ENCODE results near the gene FAN1. TPM values are rescaled to one million over a fixed set of nuclear protein-coding genes. Genes with fewer than 3 reads are reported as not detected.
"Not testable (repeated sequence)": the region's sequence is repeated elsewhere in the genome, so short reads cannot be mapped to it uniquely, and the experiment has no call there.

Gene FAN1
- total RNA-seq (2014; rRNA removed; shearing (Covaris generic)): 21.5 TPM in 2 replicates

- peak within 1 kb of the TSS; percentile 28; the same call in 1 of the 2 replicates for H3K27ac ChIP-seq
- peak; percentile 92 to 94 for DNase-seq
Measured at GRCh38 chr15:30903497-30904187, at the start of gene FAN1. Gene FAN1 (plus strand): TSS chr15:30903915. CDS start chr15:30904664, 749 bp downstream.

GRCh38 chr15:30859091-30859874, 44.4 kb upstream of the FAN1 start:
- Histone ChIP-seq H3K4me3 (no peak overlapping the region), H3K27ac (no peak overlapping the region), H3K27me3 (no peaks in the 10 kb centered on the region), H3K9me3 (replicated peaks) (no peaks in the 10 kb centered on the region), H3K36me3 (no peaks in the 10 kb centered on the region), H3K4me1 (no peaks in the 10 kb centered on the region)
- peak; percentile 13 to 43 for DNase-seq

More at GRCh38 chr15:30903497-30904187, at the start of gene FAN1:
- Histone ChIP-seq H3K36me3 (peaks cover 2% of the 10 kb centered on the region; the same call in 1 of the 2 replicates), H3K9me3 (replicated peaks) (no peaks in the 10 kb centered on the region), H3K4me3 (peak within 1 kb of the TSS; percentile 79), H3K27me3 (no peaks in the 10 kb centered on the region), H3K4me1 (no peaks in the 10 kb centered on the region)

GRCh38 chr15:30865257-30865656, 38.5 kb upstream of the FAN1 start:
- H3K36me3 ChIP-seq: no peaks in the 10 kb centered on the region
- no peak overlapping the region for H3K27ac ChIP-seq
- no peaks in the 10 kb centered on the region for H3K4me1 ChIP-seq
- no peaks in the 10 kb centered on the region for H3K9me3 ChIP-seq (replicated peaks)
- H3K27me3 ChIP-seq: no peaks in the 10 kb centered on the region
- DNase-seq: no peak
- no peak overlapping the region for H3K4me3 ChIP-seq

- Histone ChIP-seq H3K27ac (no peak overlapping the region), H3K36me3 (no peaks in the 10 kb centered on the region), H3K27me3 (no peaks in the 10 kb centered on the region), H3K9me3 (replicated peaks) (no peaks in the 10 kb centered on the region), H3K4me3 (no peak overlapping the region), H3K4me1 (0 out of 2 replicates have a peak, but pooled peaks cover 4% of the 10 kb centered on the region)
- DNase-seq: no peak
Measured at GRCh38 chr15:30870681-30871080, 33.0 kb upstream of the FAN1 start.

- Histone ChIP-seq H3K27ac (no peak overlapping the region), H3K9me3 (replicated peaks) (no peaks in the 10 kb centered on the region), H3K36me3 (no peaks in the 10 kb centered on the region), H3K27me3 (no peaks in the 10 kb centered on the region), H3K4me3 (no peak overlapping the region), H3K4me1 (0 out of 2 replicates have a peak, but pooled peaks cover 4% of the 10 kb centered on the region)
- peak; percentile 17 to 38 for DNase-seq
Measured at GRCh38 chr15:30872341-30872748, 31.4 kb upstream of the FAN1 start.

GRCh38 chr15:30877070-30877469, 26.6 kb upstream of the FAN1 start:
- 0 out of 2 replicates have a peak, but pooled peaks cover 2% of the 10 kb centered on the region for H3K4me1 ChIP-seq
- no peaks in the 10 kb centered on the region for H3K36me3 ChIP-seq
- DNase-seq: no peak
- no peaks in the 10 kb centered on the region for H3K27me3 ChIP-seq
- no peaks in the 10 kb centered on the region for H3K9me3 ChIP-seq (replicated peaks)
- H3K27ac ChIP-seq: no peak overlapping the region
- H3K4me3 ChIP-seq: no peak overlapping the region

GRCh38 chr15:30878515-30878914, 25.2 kb upstream of the FAN1 start:
- no peaks in the 10 kb centered on the region for H3K9me3 ChIP-seq (replicated peaks)
- DNase-seq: no peak
- H3K4me1 ChIP-seq: no peaks in the 10 kb centered on the region
- no peak overlapping the region for H3K4me3 ChIP-seq
- H3K27me3 ChIP-seq: no peaks in the 10 kb centered on the region
- no peaks in the 10 kb centered on the region for H3K36me3 ChIP-seq
- H3K27ac ChIP-seq: no peak overlapping the region

GRCh38 chr15:30882849-30883433, 20.8 kb upstream of the FAN1 start:
- H3K36me3 ChIP-seq: no peaks in the 10 kb centered on the region
- H3K27me3 ChIP-seq: no peaks in the 10 kb centered on the region
- no peak overlapping the region for H3K27ac ChIP-seq
- H3K9me3 ChIP-seq (replicated peaks): no peaks in the 10 kb centered on the region
- H3K4me1 ChIP-seq: no peaks in the 10 kb centered on the region
- no peak overlapping the region for H3K4me3 ChIP-seq
- DNase-seq: no peak

- DNase-seq; H3K27me3 ChIP-seq; H3K4me3 ChIP-seq; H3K36me3 ChIP-seq; H3K27ac ChIP-seq; H3K4me1 ChIP-seq; H3K9me3 ChIP-seq (replicated peaks): not testable (repeated sequence)
Measured at GRCh38 chr15:30883666-30884065, 20.0 kb upstream of the FAN1 start.

- H3K27me3 ChIP-seq: no peaks in the 10 kb centered on the region
- H3K4me1 ChIP-seq: no peaks in the 10 kb centered on the region
- H3K27ac ChIP-seq: no peak overlapping the region
- no peaks in the 10 kb centered on the region for H3K9me3 ChIP-seq (replicated peaks)
- DNase-seq: peak; percentile 38 to 61
- H3K36me3 ChIP-seq: no peaks in the 10 kb centered on the region
- no peak overlapping the region for H3K4me3 ChIP-seq
Measured at GRCh38 chr15:30885814-30886213, 17.9 kb upstream of the FAN1 start.

GRCh38 chr15:30889196-30889595, 14.5 kb upstream of the FAN1 start:
- H3K27me3 ChIP-seq: no peaks in the 10 kb centered on the region
- no peak for DNase-seq
- H3K4me1 ChIP-seq: no peaks in the 10 kb centered on the region
- H3K9me3 ChIP-seq (replicated peaks): no peaks in the 10 kb centered on the region
- H3K36me3 ChIP-seq: no peaks in the 10 kb centered on the region
- no peak overlapping the region for H3K4me3 ChIP-seq
- H3K27ac ChIP-seq: no peak overlapping the region

GRCh38 chr15:30895461-30896210, 8.1 kb upstream of the FAN1 start:
- H3K9me3 ChIP-seq (replicated peaks): no peaks in the 10 kb centered on the region
- DNase-seq: no peak
- H3K27me3 ChIP-seq: no peaks in the 10 kb centered on the region
- H3K4me3 ChIP-seq: no peak overlapping the region
- no peak overlapping the region for H3K27ac ChIP-seq
- no peaks in the 10 kb centered on the region for H3K36me3 ChIP-seq
- H3K4me1 ChIP-seq: no peaks in the 10 kb centered on the region

- Histone ChIP-seq H3K27ac (no peak overlapping the region), H3K4me1 (no peaks in the 10 kb centered on the region), H3K27me3 (no peaks in the 10 kb centered on the region), H3K4me3 (no peak overlapping the region), H3K36me3 (no peaks in the 10 kb centered on the region), H3K9me3 (replicated peaks) (no peaks in the 10 kb centered on the region)
- DNase-seq: no peak
Measured at GRCh38 chr15:30896211-30896606, 7.5 kb upstream of the FAN1 start.

GRCh38 chr15:30901889-30902288, 1.8 kb upstream of the FAN1 start:
- Histone ChIP-seq H3K36me3 (no peaks in the 10 kb centered on the region), H3K9me3 (replicated peaks) (no peaks in the 10 kb centered on the region), H3K27ac (no peak overlapping the region), H3K27me3 (no peaks in the 10 kb centered on the region), H3K4me3 (no peak overlapping the region), H3K4me1 (no peaks in the 10 kb centered on the region)
- no peak for DNase-seq
